ENCODE measurements around the gene TTC6.

Gene TTC6

GRCh38 chr14:37637341-37637740 is 41.9 kb downstream of the TTC6 start:
- no peak for DNase-seq

GRCh38 chr14:37638599-37638998 is 43.2 kb downstream of the TTC6 start:
- DNase-seq, result no peak

GRCh38 chr14:37641117-37641516 is 45.7 kb downstream of the TTC6 start:
- no peak for DNase-seq

GRCh38 chr14:37642125-37642524 is 46.7 kb downstream of the TTC6 start:
- DNase-seq, result no peak

- no peak for DNase-seq
These were observed 48.3 kb downstream of the TTC6 start for GRCh38 chr14:37643701-37644100.

All from stimulated activated CD4-positive, alpha-beta T cell treated with anti-CD3 and anti-CD28 coated beads, Interleukin-4, amount 100 ng/mL, for 1 hour (primary cell).